Calu3 (cell line): Measurements from ENCODE around the gene FCHSD2. TPM values are rescaled to one million over a fixed set of nuclear protein-coding genes. Genes with fewer than 3 reads are reported as not detected.
"Not testable (repeated sequence)": the region's sequence is repeated elsewhere in the genome, so short reads cannot be mapped to it uniquely, and the experiment has no call there.

Experiments used
- BruUV-seq: library from RNA; stranded (reverse); fragments of 400-500 nt; replicated peaks from 2 replicates; lab custom pipeline; 2021; lab: Mats Ljungman, UMichigan
- CTCF ChIA-PET: fragments of 300-600 bp; sonication (Branson Sonifier 250); formaldehyde crosslinking; loops from one replicate; lab custom pipeline; 2022; ENCODE audit warnings: antibody characterized with exemption; lab: Charles Lee
- DNase-seq: peaks from one replicate; pipeline ENCODE4 v3.0.0; 2022
- H3K27ac Mint-ChIP-seq: one replicate; pipeline ENCODE4 v1.8.0; 2022; ENCODE audit warnings: mixed read lengths; ENCODE audit not compliant: unreplicated experiment
- H3K27me3 Mint-ChIP-seq: one replicate; pipeline ENCODE4 v1.8.0; 2022; ENCODE audit warnings: mixed read lengths; ENCODE audit not compliant: unreplicated experiment
- H3K36me3 Mint-ChIP-seq: one replicate; pipeline ENCODE4 v1.8.0; 2022; ENCODE audit warnings: mild to moderate bottlenecking, moderate library complexity, mixed read lengths; ENCODE audit not compliant: insufficient read depth, unreplicated experiment
- H3K4me1 Mint-ChIP-seq: one replicate; pipeline ENCODE4 v1.8.0; 2022; ENCODE audit warnings: mild to moderate bottlenecking, low read depth, mixed read lengths; ENCODE audit not compliant: unreplicated experiment
- H3K4me3 Mint-ChIP-seq: one replicate; pipeline ENCODE4 v1.8.0; 2022; ENCODE audit warnings: mild to moderate bottlenecking, low read depth, moderate library complexity, mixed read lengths; ENCODE audit not compliant: unreplicated experiment
- H3K9me3 Mint-ChIP-seq: one replicate; pipeline ENCODE4 v1.8.0; 2022; ENCODE audit warnings: low read depth, mixed read lengths; ENCODE audit not compliant: unreplicated experiment
- CTCF ChIP-seq: fragments of 200-600 bp; IDR thresholded peaks from one replicate; pipeline ENCODE4 v1.8.0; 2022; ENCODE audit warnings: antibody characterized with exemption; ENCODE audit not compliant: unreplicated experiment
- intact Hi-C: fragments of 100-400 bp; cut with micrococcal nuclease; formaldehyde crosslinking; loops from one replicate; pipeline ENCODE4 v1.10.0; 2022; ENCODE audit not compliant: unreplicated experiment
- total RNA-seq: library from RNA; stranded (reverse); gene quantifications from 2 replicates; pipeline ENCODE4 v1.2.3, GENCODE V29; 2022

Gene FCHSD2
- total RNA-seq, 1 experiment from 2014 or later = 16.2 TPM

GRCh38 chr11:72828692-72829101, 313.4 kb downstream of the FCHSD2 start:
- no peaks in the 10 kb centered on the region for H3K36me3 Mint-ChIP-seq
- H3K27ac Mint-ChIP-seq = no peak overlapping the region
- no peaks in the 10 kb centered on the region for H3K9me3 Mint-ChIP-seq
- DNase-seq = no peak
- no peak for TF ChIP-seq CTCF
- intact Hi-C loops = no loop called here
- CTCF ChIA-PET = interaction anchor here (0.5 to 1.1 kb wide), 2 partner anchors 21 to 349 kb away, joined by 3 to 4 read pairs; no protein-coding TSS in a partner anchor
- BruUV-seq = no TSS peak
- H3K27me3 Mint-ChIP-seq = no peaks in the 10 kb centered on the region
- H3K4me1 Mint-ChIP-seq = no peaks in the 10 kb centered on the region
- no peak overlapping the region for H3K4me3 Mint-ChIP-seq

- no peak for TF ChIP-seq CTCF
- no peaks in the 10 kb centered on the region for H3K27me3 Mint-ChIP-seq
- no peaks in the 10 kb centered on the region for H3K4me1 Mint-ChIP-seq
- intact Hi-C loops = no loop called here
- H3K36me3 Mint-ChIP-seq = no peaks in the 10 kb centered on the region
- CTCF ChIA-PET = no interaction called here
- BruUV-seq = no TSS peak
- H3K4me3 Mint-ChIP-seq = no peak overlapping the region
- no peak for DNase-seq
- no peaks in the 10 kb centered on the region for H3K9me3 Mint-ChIP-seq
- no peak overlapping the region for H3K27ac Mint-ChIP-seq
Measured at GRCh38 chr11:72828081-72828567, 314.0 kb downstream of the FCHSD2 start.

- H3K4me3 Mint-ChIP-seq, H3K27ac Mint-ChIP-seq, H3K4me1 Mint-ChIP-seq, intact Hi-C loops, DNase-seq, BruUV-seq, H3K27me3 Mint-ChIP-seq, CTCF ChIA-PET, H3K36me3 Mint-ChIP-seq, H3K9me3 Mint-ChIP-seq: not testable (repeated sequence)
Measured at GRCh38 chr11:72827656-72828055, 314.5 kb downstream of the FCHSD2 start.

- Mint-ChIP-seq H3K4me3 (no peak overlapping the region), H3K9me3 (no peaks in the 10 kb centered on the region), H3K4me1 (no peaks in the 10 kb centered on the region), H3K27ac (no peak overlapping the region), H3K36me3 (peaks cover under 1% of the 10 kb centered on the region), H3K27me3 (no peaks in the 10 kb centered on the region)
- TF ChIP-seq CTCF = no peak
- BruUV-seq = no TSS peak
- DNase-seq = no peak
- intact Hi-C loops = no loop called here
- CTCF ChIA-PET = no interaction called here
Measured at GRCh38 chr11:72826942-72827480, 315.1 kb downstream of the FCHSD2 start.

GRCh38 chr11:72826191-72826941, 315.8 kb downstream of the FCHSD2 start:
- H3K36me3 Mint-ChIP-seq = peaks cover 7% of the 10 kb centered on the region
- no peak for DNase-seq
- CTCF ChIA-PET = no interaction called here

More at GRCh38 chr11:72826191-72826941, 315.8 kb downstream of the FCHSD2 start:
- intact Hi-C loops = no loop called here
- TF ChIP-seq CTCF = no peak
- no peak overlapping the region for H3K27ac Mint-ChIP-seq
- no peaks in the 10 kb centered on the region for H3K9me3 Mint-ChIP-seq
- BruUV-seq = no TSS peak
- no peak overlapping the region for H3K4me3 Mint-ChIP-seq
- no peaks in the 10 kb centered on the region for H3K4me1 Mint-ChIP-seq
- H3K27me3 Mint-ChIP-seq = no peaks in the 10 kb centered on the region
